Ovary (tissue), 3 donors: ENCODE measurements around the gene NDUFA1.
"Not testable (repeated sequence)": the region's sequence is repeated elsewhere in the genome, so short reads cannot be mapped to it uniquely, and the experiment has no call there.

Source experiments
- CTCF ChIP-seq, 3 donors: fragments of 450-650 bp in 2 of 3; fragments of 200-600 bp in 1 of 3; IDR thresholded peaks; one replicate each; pipeline versions ENCODE4 v1.5.1 to v1.8.0; 2016 to 2022; ENCODE audit warnings: antibody characterized with exemption in 3 of 3, mild to moderate bottlenecking in 1 of 3
- POLR2A ChIP-seq: fragments of 450-650 bp; IDR thresholded peaks from one replicate; pipeline ENCODE4 v1.6.1; 2017; ENCODE audit warnings: antibody characterized with exemption, mild to moderate bottlenecking, moderate library complexity
- donor health status: DM: no; HTN: no; CAD: no.

GRCh38 chrX:119922391-119922790 lies 50.8 kb downstream of the NDUFA1 start:
- not testable (repeated sequence) for TF ChIP-seq POLR2A; CTCF (IDR thresholded peaks at IDR 0.05)
